ENCODE results near the gene SLC17A2. TPM values are rescaled to one million over a fixed set of nuclear protein-coding genes. Genes with fewer than 3 reads are reported as not detected.

SLC17A2 gene
- total and polyA plus RNA-seq, 2 donors from 2014 or later, result 0.54 to 0.76 TPM

GRCh38 chr6:25963426-25964123, 33.1 kb upstream of the SLC17A2 start:
- Histone ChIP-seq H3K4me1 (ENCODE audit: control insufficient read depth in 2 of 3, insufficient read depth in 2 of 3, low read depth in 1 of 3, low read length in 3 of 3) (peaks cover 2 to 29% (median 28%) of the 10 kb centered on the region in 3 donors), H3K4me3 (ENCODE audit: low read length in 3 of 3) (peak overlapping the region; percentile 91 to 93 (median 91)), H3K36me3 (ENCODE audit: control insufficient read depth in 2 of 3, insufficient read depth in 3 of 3, low read length in 3 of 3) (peaks cover 3 to 12% (median 10%) of the 10 kb centered on the region in 3 donors), H3K27ac (ENCODE audit: low read depth in 2 of 2, low read length in 2 of 2) (peak overlapping the region; percentile 55 to 96), H3K9ac (ENCODE audit: low read length in 3 of 3) (peak overlapping the region; percentile 59 to 78 (median 77)), H3K9me3 (ENCODE audit: control insufficient read depth in 2 of 3, insufficient read depth in 1 of 3, low read length in 3 of 3) (peaks cover 0 to 3% (median 0%) of the 10 kb centered on the region in 3 donors), H3K27me3 (ENCODE audit: control insufficient read depth, insufficient read depth, low read length) (no peaks in the 10 kb centered on the region)
- peak in 4 of 5 donors; percentile 47 to 87 (median 61) for DNase-seq
- intact Hi-C loops (cut with DNase I), result no loop called here
- TF ChIP-seq CTCF (IDR thresholded peaks at IDR 0.05; ENCODE audit: borderline replicate concordance, extremely low read depth, insufficient read depth), result no peak
- no peak for FAIRE-seq

GRCh38 chr6:25962149-25963127, 31.9 kb upstream of the SLC17A2 start, which contains the start of gene TRIM38:
TSS of gene TRIM38 (plus strand) at chr6:25962802. CDS start at chr6:25966523, 3,721 bp downstream.
- intact Hi-C loops (cut with DNase I), result no loop called here
- H3K4me1 ChIP-seq (ENCODE audit: control insufficient read depth in 2 of 3, insufficient read depth in 2 of 3, low read depth in 1 of 3, low read length in 3 of 3), result peaks cover 2 to 21% (median 17%) of the 10 kb centered on the region in 3 donors
- peaks cover 0 to 12% (median 7%) of the 10 kb centered on the region in 3 donors for H3K36me3 ChIP-seq (ENCODE audit: control insufficient read depth in 2 of 3, insufficient read depth in 3 of 3, low read length in 3 of 3)
- peaks cover 0 to 4% (median 0%) of the 10 kb centered on the region in 3 donors for H3K9me3 ChIP-seq (ENCODE audit: control insufficient read depth in 2 of 3, insufficient read depth in 1 of 3, low read length in 3 of 3)
- peak within 1 kb of the TSS; percentile 85 to 100 (median 95) for H3K9ac ChIP-seq (ENCODE audit: low read length in 3 of 3)
- peak within 1 kb of the TSS; percentile 91 to 93 (median 91) for H3K4me3 ChIP-seq (ENCODE audit: low read length in 3 of 3)
- peak within 1 kb of the TSS; percentile 92 to 96 for H3K27ac ChIP-seq (ENCODE audit: low read depth in 2 of 2, low read length in 2 of 2)
- FAIRE-seq (peak; percentile 93), DNase-seq (peak in 4 of 5 donors; percentile 62 to 96 (median 81))
- H3K27me3 ChIP-seq (ENCODE audit: control insufficient read depth, insufficient read depth, low read length), result no peaks in the 10 kb centered on the region
- TF ChIP-seq CTCF (IDR thresholded peaks at IDR 0.05; ENCODE audit: borderline replicate concordance, extremely low read depth, insufficient read depth), result no peak

GRCh38 chr6:25961619-25962148, 31.2 kb upstream of the SLC17A2 start:
- FAIRE-seq (no peak), DNase-seq (peak in 1 of 5 donors; percentile 7)
- H3K9me3 ChIP-seq (ENCODE audit: control insufficient read depth in 2 of 3, insufficient read depth in 1 of 3, low read length in 3 of 3), result peaks cover 0 to 4% (median 0%) of the 10 kb centered on the region in 3 donors
- peak overlapping the region in 2 of 3 donors; percentile 41 to 100 for H3K9ac ChIP-seq (ENCODE audit: low read length in 3 of 3)
- TF ChIP-seq CTCF (IDR thresholded peaks at IDR 0.05; ENCODE audit: borderline replicate concordance, extremely low read depth, insufficient read depth), result no peak
- peaks cover 2 to 20% (median 14%) of the 10 kb centered on the region in 3 donors for H3K4me1 ChIP-seq (ENCODE audit: control insufficient read depth in 2 of 3, insufficient read depth in 2 of 3, low read depth in 1 of 3, low read length in 3 of 3)
- intact Hi-C loops (cut with DNase I), result no loop called here
- H3K27ac ChIP-seq (ENCODE audit: low read depth in 2 of 2, low read length in 2 of 2), result peak overlapping the region; percentile 92 to 96
- no peaks in the 10 kb centered on the region for H3K27me3 ChIP-seq (ENCODE audit: control insufficient read depth, insufficient read depth, low read length)
- peaks cover 0 to 5% (median 4%) of the 10 kb centered on the region in 3 donors for H3K36me3 ChIP-seq (ENCODE audit: control insufficient read depth in 2 of 3, insufficient read depth in 3 of 3, low read length in 3 of 3)
- H3K4me3 ChIP-seq (ENCODE audit: low read length in 3 of 3), result peak overlapping the region; percentile 91 to 93 (median 91)
